ELR (cell line): ENCODE data around the gene BOD1L1.

ENCODE experiments used
- DNase-seq: peaks from one replicate; pipeline ENCODE4 v3.0.0-alpha.2; 2015; ENCODE audit warnings: low read depth

BOD1L1 gene

DNA sequence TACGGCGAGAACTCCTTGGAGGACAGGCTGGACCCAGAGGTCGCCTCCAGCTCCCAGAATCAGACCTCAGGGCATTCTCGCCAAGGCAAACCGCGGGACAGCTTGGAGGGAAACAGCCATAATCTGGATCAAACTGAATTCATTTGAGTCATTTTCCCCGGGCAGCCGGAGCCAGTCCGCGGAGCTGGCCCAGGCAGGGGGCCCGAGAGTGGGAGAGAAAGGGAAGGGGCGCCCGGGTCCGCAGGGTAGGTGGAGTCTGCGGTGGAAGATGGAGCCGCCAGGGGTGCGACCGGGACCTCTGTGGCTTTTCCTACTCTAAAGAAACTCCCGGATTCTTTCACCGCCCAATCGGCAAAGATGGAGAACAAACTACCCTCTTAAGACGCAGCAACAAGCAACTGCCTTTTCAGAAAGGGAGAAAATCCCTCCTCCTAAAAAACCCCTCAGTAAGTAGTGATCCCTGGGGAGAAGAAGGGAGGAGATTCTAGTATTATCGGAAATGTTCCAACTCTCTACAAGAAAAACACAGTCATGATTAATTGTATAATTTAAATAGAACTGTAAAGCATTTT, 88.4 kb downstream of the BOD1L1 start:
- peak; percentile 32 for DNase-seq

DNA sequence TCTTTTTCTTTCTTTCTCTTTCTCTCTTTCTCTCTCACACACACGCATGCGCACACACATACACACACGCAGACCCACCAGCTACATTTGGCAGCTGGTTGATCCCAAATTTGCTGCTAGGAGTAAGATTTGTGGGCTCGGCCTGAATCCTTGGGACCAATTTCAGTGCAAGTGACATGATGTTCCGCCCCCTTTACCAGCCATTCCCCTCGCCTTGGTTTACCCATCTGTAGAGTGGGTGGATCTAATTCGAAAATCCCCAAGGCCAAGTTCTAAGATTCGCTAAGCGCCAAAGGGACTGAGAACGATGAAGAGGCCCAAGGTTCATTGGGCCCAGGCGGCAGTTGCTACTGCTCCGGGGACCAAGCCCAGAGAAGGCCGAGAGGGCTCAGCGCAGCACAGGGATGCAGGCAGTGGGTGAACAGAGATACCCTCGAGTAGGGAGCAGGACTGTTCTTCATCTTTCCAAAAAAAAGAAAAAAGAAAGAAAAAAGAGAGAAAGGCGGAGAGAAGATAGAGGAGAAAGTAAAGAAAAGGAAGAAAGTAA, 89.0 kb downstream of the BOD1L1 start:
- DNase-seq: no peak

GRCh38 chr4:13537832-13538177, 89.7 kb downstream of the BOD1L1 start:
- no peak for DNase-seq

- DNase-seq: no peak
Observed at GRCh38 chr4:13537011-13537831, 90.3 kb downstream of the BOD1L1 start.

- DNase-seq: no peak
Observed at GRCh38 chr4:13536607-13537006, 90.9 kb downstream of the BOD1L1 start.

DNA sequence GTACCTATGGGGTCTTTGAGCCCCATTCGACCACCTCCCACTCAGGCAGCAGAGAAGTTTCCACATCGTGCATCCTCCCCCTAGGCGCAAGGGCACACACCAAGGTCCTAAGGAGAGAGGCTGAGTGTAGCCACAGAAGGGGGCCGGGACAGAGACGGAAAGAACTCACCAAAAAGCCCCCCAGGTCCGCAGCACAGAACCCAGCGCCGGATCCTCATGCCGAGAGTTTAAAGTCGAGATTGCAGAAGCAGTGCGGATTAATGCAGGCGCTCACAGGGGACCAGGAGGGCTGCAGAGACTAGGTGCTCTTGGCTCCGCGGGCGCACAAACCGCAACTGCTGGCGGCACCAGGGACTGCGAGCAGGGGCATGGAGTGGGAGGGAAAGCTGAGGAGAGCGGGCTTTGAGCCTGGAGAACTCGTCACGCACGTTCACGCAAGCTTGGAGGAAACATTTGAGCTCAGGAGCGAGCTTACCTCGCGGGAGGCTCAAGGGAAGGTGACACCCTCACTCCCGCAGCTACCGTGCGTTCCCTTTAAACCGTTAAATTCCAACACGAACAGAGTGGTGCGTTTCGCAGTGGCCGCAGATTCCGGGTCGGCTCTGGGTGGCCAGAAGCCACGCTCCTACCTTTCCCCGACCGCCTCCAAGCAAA, 91.7 kb downstream of the BOD1L1 start:
- no peak for DNase-seq

GRCh38 chr4:13535118-13535517, 92.4 kb downstream of the BOD1L1 start:
- no peak for DNase-seq

GRCh38 chr4:13534344-13535063, 93.0 kb downstream of the BOD1L1 start:
- DNase-seq: no peak

- no peak for DNase-seq
Observed at GRCh38 chr4:13533670-13534343, 93.7 kb downstream of the BOD1L1 start.

- no peak for DNase-seq
Observed at GRCh38 chr4:13531625-13531998, 95.9 kb downstream of the BOD1L1 start.

GRCh38 chr4:13530823-13531624, 96.5 kb downstream of the BOD1L1 start:
- no peak for DNase-seq

DNA sequence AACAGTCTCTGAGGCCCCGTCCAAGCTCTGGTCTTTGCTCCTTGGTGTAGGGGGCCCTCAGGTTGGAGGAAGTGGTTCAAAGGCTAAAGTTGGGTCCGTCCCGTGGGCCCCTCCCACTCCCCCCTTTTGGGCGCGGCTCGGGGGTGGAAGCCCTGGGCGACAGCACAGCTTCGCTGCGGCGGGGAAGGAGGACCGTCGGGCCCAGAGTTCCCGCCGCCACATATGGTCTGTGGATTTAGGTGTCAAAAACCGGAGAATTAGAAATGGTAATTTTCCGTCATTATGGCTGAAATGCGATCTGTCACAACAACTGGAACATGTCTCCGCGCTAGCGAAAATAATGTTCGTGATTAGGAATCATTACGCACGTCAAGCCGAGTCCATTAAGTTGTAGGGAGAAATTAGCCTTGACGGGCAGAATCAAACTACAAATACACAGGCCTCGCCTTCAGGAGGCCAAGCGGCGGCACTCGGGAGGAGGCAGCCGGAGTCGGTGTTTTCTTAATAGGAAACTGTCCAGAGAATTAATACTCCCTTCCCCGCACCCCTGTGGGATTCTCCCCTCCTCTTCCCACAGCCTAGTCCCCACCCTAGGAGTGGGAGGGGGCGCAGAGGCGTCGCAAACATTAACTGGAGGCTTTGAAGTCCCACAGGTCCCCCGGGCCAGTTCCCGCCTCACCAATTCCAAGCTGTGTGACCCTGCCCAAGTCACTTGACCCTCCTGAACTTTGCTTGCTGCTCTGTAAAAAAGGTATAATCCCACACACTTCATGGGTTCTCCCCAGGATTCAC, 98.2 kb downstream of the BOD1L1 start:
- no peak for DNase-seq

DNA sequence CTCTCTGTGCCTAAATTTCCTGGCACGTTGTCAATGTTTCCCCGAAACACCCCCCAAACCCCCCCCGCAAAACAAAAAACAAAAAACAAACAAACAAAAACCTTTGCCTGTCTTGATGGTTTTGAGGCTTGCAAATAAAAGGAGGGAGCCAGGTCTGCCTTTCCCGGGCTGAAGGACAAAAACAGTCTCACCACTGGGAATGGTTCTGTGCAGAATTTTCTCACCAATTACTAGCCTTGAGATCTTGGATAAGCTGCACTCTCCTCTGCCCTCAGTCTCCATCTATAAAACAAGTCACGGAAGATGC, 98.8 kb downstream of the BOD1L1 start:
- no peak for DNase-seq

DNA sequence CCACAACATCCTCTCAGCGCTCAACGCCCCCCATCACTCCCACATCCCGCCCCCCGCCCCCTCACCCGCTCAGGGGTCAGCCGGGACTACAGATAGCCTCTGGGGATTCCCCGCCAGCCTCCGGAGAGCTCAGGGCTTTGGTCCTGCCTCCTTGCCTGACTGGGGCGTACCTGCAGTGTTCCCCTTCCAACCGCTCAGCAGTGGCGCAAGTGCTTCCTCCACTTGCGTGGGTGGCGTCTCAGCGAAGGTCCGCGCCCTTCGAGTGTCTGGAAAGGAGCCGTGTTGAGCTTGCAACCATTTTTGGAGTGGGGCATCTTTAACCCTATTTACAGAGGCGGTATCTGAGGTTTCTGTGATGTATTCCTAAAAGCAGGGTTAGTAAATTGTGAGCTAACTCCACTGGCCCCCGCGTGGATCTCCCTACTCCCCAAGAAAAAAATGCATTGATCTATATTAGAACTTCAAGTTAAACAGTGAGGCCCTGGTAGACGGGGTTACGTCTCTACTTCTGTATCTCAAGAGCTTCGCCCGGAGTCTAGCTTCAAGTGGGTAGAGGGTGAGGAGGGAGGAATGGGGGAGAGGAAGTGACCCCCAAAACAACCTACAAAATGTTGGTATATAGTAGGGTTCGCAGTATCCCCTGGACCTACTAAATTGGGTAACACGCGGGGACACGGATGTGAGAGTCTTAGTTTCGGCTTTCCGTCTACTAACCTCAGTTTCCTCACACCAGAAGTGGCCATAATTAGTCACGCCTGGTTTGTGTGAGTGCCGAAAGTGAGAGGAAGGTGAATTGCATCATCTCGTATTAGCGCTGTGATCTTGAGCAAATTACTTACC, 99.3 kb downstream of the BOD1L1 start:
- no peak for DNase-seq

DNA sequence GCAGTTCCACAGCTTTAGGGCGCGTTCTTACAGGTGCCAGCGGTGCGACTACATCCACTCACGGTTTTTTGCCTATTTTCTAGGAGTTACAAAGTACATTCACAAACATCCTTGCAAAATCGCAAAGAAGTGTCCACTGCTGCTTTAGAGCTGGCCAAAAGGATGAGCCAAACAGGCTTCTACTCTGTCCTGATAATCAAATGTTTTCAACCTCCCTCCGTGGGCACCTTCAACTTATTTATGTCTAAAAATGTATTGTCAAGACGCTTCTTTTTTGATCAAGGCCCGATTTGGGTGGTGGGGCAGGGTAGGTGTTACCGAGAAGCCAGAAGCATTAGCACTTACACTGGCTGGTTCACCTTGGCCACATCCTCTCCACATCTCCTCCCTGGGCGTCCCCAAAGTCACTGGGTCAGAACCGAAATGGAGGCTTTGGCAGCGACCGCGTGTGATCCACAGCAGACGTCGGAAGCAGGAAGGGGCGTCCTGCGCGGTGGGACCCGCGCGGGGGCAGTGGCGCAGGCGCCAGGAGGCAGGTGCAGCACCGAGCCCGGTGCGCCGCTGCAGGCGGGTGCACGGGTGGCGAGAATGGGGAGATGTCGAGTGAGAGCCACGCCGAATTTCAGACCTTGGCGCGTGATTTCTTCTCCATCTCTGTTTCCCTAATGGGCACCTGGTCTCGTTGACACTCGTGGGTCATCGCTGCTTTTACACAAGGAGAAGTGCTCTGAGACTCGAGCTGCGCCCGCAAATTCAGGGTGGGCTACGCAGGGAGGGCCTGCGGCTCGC, 100.1 kb downstream of the BOD1L1 start:
- DNase-seq: no peak

GRCh38 chr4:13526658-13527057, 100.9 kb downstream of the BOD1L1 start:
- no peak for DNase-seq

GRCh38 chr4:13525606-13526281, 101.8 kb downstream of the BOD1L1 start:
- DNase-seq: no peak
